ENCODE measurements around the gene ACAT1.
"Not testable (repeated sequence)": the region's sequence is repeated elsewhere in the genome, so short reads cannot be mapped to it uniquely, and the experiment has no call there.

GRCh38 chr11:108120936-108121273, 462 bp upstream of the ACAT1 start:
- not testable (repeated sequence) for TF ChIP-seq TAF1 (IDR thresholded peaks at IDR 0.05; ENCODE audit: low read depth, low read length); POLR2AphosphoS5 (IDR thresholded peaks at IDR 0.05; ENCODE audit: low read depth, low read length); SPI1 (IDR thresholded peaks at IDR 0.05; ENCODE audit: low read depth, low read length); POLR2A (IDR thresholded peaks at IDR 0.05; ENCODE audit: low read depth, low read length); PAX5 (IDR thresholded peaks at IDR 0.05; ENCODE audit: insufficient read depth, low read length, severe bottlenecking)

Measured in GM12891 (cell line).